H1 (cell line): Measurements from ENCODE around the gene ADNP2. TPM values are rescaled to one million over a fixed set of nuclear protein-coding genes. Genes with fewer than 3 reads are reported as not detected.
A peak's percentile ranks its signal among the peaks of the same experiment; 100 is the strongest.

Experiments
- ATF3 ChIP-seq: IDR thresholded peaks from 2 replicates; pipeline ENCODE4 v1.6.1; 2011; ENCODE audit warnings: low read depth, mild to moderate bottlenecking, low read length; ENCODE audit not compliant: insufficient read depth
- CHD2 ChIP-seq: IDR thresholded peaks from 2 replicates; pipeline ENCODE4 v1.6.1; 2012; ENCODE audit warnings: low read length, improper control_type of control experiment
- GTF2F1 ChIP-seq: IDR thresholded peaks from 2 replicates; pipeline ENCODE4 v1.6.1; 2012; ENCODE audit warnings: low read depth, low read length, improper control_type of control experiment, borderline replicate concordance
- JUN ChIP-seq: IDR thresholded peaks from 2 replicates; pipeline ENCODE4 v1.6.1; 2011; ENCODE audit warnings: low read depth, mild to moderate bottlenecking, improper control_type of control experiment, low read length
- KDM4A ChIP-seq: IDR thresholded peaks from one replicate; pipeline ENCODE4 v1.7.1; 2012; ENCODE audit warnings: low read depth, mild to moderate bottlenecking, moderate library complexity, low read length, inconsistent platforms; ENCODE audit not compliant: severe bottlenecking
- NRF1 ChIP-seq: IDR thresholded peaks from 2 replicates; pipeline ENCODE4 v1.6.1; 2011; ENCODE audit warnings: mild to moderate bottlenecking, low read depth, low read length, improper control_type of control experiment
- POLR2A ChIP-seq, 2 experiments: IDR thresholded peaks; 1 replicate in 1 of 2; 2 replicates in 1 of 2; pipeline ENCODE4 v1.6.1; 2011; ENCODE audit warnings: low read depth in 2 of 2, low read length in 2 of 2, mild to moderate bottlenecking in 2 of 2; ENCODE audit errors: control extremely low read depth in 1 of 2
- POU5F1 ChIP-seq: IDR thresholded peaks from 2 replicates; pipeline ENCODE4 v1.6.1; 2011; ENCODE audit warnings: low read depth, mild to moderate bottlenecking, low read length, moderate library complexity
- RBBP5 ChIP-seq: IDR thresholded peaks from 2 replicates; pipeline ENCODE4 v1.7.1; 2012; ENCODE audit warnings: low read depth, mild to moderate bottlenecking, inconsistent platforms, low read length, moderate library complexity, borderline replicate concordance
- RXRA ChIP-seq: IDR thresholded peaks from 2 replicates; pipeline ENCODE4 v1.6.1; 2011; ENCODE audit warnings: low read depth, mild to moderate bottlenecking, low read length, moderate library complexity; ENCODE audit not compliant: insufficient read depth
- SAP30 ChIP-seq: fragments of 300-600 bp; sonication (generic); IDR thresholded peaks from 2 replicates; pipeline ENCODE4 v1.7.1; 2012; ENCODE audit warnings: low read length, moderate library complexity, mild to moderate bottlenecking, inconsistent platforms; ENCODE audit not compliant: insufficient read depth, insufficient replicate concordance
- SIN3A ChIP-seq, 2 experiments: IDR thresholded peaks in 1 of 2; conservative IDR thresholded peaks in 1 of 2; 2 replicates each; pipeline ENCODE4 v1.6.1; 2011 to 2012; ENCODE audit warnings: low read length in 2 of 2, improper control_type of control experiment in 1 of 2, low read depth in 1 of 2, mild to moderate bottlenecking in 1 of 2
- SUZ12 ChIP-seq: fragments of 200-600 bp; sonication (generic); IDR thresholded peaks from 2 replicates; pipeline ENCODE4 v1.6.1; 2012; ENCODE audit warnings: mild to moderate bottlenecking, inconsistent platforms, low read length, moderate library complexity, mixed read lengths
- ZNF274 ChIP-seq: IDR thresholded peaks from 2 replicates; pipeline ENCODE4 v1.7.0; 2012; ENCODE audit warnings: low read length, borderline replicate concordance; ENCODE audit errors: extremely low read depth
- polyA plus RNA-seq, 7 experiments: library from polyadenylated mRNA; depleted of rRNA in 3 of 7; stranded (reverse) in 5 of 7; unstranded in 2 of 7; fragments of >200 nt in 5 of 7; fragments of 200-250 nt in 2 of 7; gene quantifications; 1 replicate in 5 of 7; 2 replicates in 1 of 7; 4 replicates in 1 of 7; pipeline versions ENCODE4 v1.2.1 to v1.2.3, GENCODE V29; 2011 to 2013; ENCODE audit warnings: missing spikeins in 2 of 7, mixed read lengths in 2 of 7
- total RNA-seq: library from RNA; stranded (reverse); fragmentation: NEBNext Ultra II Directional; extraction: Animal tissue kit (Norgen Biotek cat#: 25700); gene quantifications from 2 replicates; pipeline ENCODE4 v1.2.1, GENCODE V29; 2021

ADNP2 gene
- total and polyA plus RNA-seq, 2 of the 8 experiments (the other 6 are each of a cell fraction or from before 2014, with no cell fraction given): 25.1 to 61.6 TPM

GRCh38 chr18:80108739-80109675 is at the start of gene ADNP2 (continued):
- no peak for TF ChIP-seq SIN3A (conservative IDR thresholded peaks at IDR 0.05 in 1 of 2, IDR thresholded peaks at IDR 0.05 in 1 of 2; ENCODE audit: low read depth in 1 of 2, low read length in 2 of 2)
- TF ChIP-seq GTF2F1: peak; percentile 47; the same call in 1 of the 2 replicates
- no peak for TF ChIP-seq SUZ12
- no peak for TF ChIP-seq ZNF274
- peak; percentile 64 for TF ChIP-seq KDM4A
- TF ChIP-seq CHD2: peak; percentile 81
- no peak for TF ChIP-seq RXRA
- no peak for TF ChIP-seq NRF1
- no peak for TF ChIP-seq POU5F1
- no peak for TF ChIP-seq SAP30
- peak; percentile 77; the same call in 1 of the 2 replicates for TF ChIP-seq ATF3
- peak; percentile 84 for TF ChIP-seq POLR2A (IDR thresholded peaks at IDR 0.05; ENCODE audit: control extremely low read depth in 1 of 2, low read depth in 2 of 2, low read length in 2 of 2)
- 0 out of 2 replicates have a peak, but pooled peaks have one; percentile 53 for TF ChIP-seq JUN
- no peak for TF ChIP-seq RBBP5
- TF ChIP-seq, all 59 proteins: peak for 19
